Astrocyte of the cerebellum (primary cell): ENCODE results near the gene CHST3.

Experiments used
- DNase-seq: peaks from one replicate; pipeline ENCODE4 v3.0.0-alpha.2; 2011; ENCODE audit warnings: low read depth
- H3K4me3 ChIP-seq: 2 replicates; pipeline ENCODE4 v1.5.1; 2011; ENCODE audit warnings: mild to moderate bottlenecking, low read depth, low read length, moderate library complexity
- in situ Hi-C: cut with HindIII; loops from 2 replicates; pipeline ENCODE4 v1.10.0; 2017; ENCODE audit warnings: low sequenced_read_pairs
- TF ChIP-seq, protein P1 (sequence below): IDR thresholded peaks from 2 replicates; pipeline ENCODE4 v1.5.1; 2012; ENCODE audit warnings: low read length, low read depth, moderate library complexity, mild to moderate bottlenecking; ENCODE audit errors: missing control alignments

Gene CHST3

DNA sequence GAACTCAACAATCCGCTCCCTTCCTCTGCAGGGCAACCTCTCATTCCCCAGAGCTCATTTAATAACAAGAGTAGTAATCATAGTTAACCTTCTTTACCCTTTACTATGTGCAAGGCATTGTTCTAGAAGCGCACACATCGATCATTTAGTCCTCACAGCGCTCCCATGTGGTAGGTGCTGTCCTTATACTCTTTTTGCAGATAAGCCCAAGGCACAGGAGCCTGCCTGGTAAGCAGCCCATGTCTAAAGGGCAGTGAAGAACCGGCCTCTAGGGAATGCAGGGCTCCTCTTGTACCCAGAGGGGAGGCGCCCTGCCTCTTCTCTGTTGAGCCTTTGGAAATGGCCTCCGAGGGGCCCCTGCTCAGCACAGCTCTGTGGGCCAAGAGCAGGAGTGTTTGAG is 14.3 kb downstream of the CHST3 start:
- TF ChIP-seq, protein P1, sequence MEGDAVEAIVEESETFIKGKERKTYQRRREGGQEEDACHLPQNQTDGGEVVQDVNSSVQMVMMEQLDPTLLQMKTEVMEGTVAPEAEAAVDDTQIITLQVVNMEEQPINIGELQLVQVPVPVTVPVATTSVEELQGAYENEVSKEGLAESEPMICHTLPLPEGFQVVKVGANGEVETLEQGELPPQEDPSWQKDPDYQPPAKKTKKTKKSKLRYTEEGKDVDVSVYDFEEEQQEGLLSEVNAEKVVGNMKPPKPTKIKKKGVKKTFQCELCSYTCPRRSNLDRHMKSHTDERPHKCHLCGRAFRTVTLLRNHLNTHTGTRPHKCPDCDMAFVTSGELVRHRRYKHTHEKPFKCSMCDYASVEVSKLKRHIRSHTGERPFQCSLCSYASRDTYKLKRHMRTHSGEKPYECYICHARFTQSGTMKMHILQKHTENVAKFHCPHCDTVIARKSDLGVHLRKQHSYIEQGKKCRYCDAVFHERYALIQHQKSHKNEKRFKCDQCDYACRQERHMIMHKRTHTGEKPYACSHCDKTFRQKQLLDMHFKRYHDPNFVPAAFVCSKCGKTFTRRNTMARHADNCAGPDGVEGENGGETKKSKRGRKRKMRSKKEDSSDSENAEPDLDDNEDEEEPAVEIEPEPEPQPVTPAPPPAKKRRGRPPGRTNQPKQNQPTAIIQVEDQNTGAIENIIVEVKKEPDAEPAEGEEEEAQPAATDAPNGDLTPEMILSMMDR, result peak; percentile 13
- no peak for DNase-seq
- no peak overlapping the region for H3K4me3 ChIP-seq

DNA sequence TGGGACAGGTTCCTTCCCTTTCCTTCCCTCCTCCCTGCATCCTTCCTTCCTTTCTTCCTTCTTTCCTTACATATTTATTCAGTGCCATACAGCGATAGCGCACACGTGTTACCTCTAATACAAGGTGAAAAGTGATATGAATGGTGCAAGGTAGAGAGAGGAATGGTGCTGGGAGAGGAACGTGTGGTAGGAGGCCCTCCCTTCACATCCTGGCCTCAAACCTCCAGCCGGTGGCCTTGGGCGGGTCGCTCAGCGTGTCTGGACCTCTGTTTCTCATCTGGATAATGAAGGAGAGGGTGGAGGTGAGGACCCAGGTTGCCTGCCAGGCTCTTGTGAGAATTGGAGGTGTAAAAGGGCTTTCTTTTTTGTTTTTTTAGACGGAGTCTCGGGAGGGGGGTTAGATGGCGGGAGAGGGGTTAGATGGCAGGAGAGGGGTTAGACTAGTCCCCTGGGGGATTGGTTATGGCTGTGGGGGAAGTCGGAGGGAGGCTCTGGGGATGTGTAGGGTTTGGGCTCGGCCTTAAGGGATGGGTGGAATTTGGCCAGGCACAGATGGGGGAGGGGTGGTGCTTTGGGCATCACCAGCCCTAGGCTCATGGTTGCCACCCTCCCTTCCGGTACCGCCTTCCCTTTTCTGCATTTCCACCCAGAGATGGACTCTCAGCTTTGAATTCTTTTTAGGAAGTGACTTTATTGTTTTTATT is 14.9 kb downstream of the CHST3 start:
- TF ChIP-seq, protein P1, result no peak

More for the DNA sequence above, 14.3 kb downstream of the CHST3 start:
- in situ Hi-C loops, result no loop called here

DNA sequence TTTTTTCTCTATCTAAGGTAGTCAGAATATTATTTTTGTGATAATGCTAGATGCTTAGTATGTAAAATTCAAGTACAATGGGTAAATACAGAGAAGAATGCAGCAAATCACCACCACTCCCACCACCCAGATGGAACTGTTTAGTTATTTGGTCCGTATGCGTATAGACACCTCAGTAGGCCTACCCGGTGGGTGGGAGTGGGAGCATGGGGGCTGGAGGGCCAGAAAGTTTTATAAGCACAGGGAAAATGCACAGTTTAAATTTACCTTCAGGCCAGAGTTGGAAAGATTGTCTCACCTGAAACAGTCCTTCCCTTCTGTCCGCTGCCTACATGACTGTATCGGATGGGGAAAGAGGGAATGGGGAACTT is 15.5 kb downstream of the CHST3 start:
- TF ChIP-seq, protein P1, result no peak
- in situ Hi-C loops, result no loop called here
- no peak for DNase-seq
- H3K4me3 ChIP-seq, result no peak overlapping the region

More for the DNA sequence above, 14.9 kb downstream of the CHST3 start:
- in situ Hi-C loops, result no loop called here
- no peak overlapping the region for H3K4me3 ChIP-seq
- DNase-seq, result no peak

DNA sequence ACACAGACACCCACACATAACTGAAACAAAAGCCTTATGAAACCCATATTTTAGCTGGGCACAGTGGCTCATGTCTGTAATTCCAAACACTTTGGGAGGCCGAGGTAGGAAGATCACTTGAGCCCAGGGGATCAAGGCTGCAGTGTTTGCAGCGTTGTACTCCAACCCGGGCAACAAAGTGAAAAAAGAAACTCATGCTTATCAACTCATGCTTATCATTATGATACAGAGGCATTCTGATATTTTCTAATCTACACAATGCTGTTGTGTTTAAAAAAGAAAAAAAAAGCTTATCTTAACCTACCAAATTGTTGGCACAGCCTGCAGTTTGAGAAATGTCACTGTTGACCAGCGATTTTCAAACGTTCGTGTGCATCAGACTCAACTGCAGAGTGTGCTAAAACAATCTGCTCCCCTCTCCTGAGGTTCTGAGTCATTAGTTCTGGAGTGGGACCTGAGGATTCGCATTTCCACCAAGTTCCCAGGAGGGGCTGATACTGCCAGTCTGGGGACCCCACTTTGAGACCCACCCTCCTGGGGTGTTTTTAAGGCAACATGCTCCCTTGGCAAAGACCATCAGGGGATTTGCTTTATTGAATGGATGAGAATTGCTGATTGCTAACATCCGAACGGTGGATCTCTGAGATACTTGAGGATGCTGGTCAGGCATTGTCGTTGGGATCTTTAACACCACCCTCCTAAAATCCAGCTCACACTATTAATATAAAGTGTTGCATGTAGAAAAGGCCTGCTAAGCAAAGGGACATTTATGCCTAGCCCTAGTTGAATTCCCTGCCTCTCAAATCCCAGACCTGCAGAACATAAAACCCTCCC is 16.2 kb downstream of the CHST3 start:
- TF ChIP-seq, protein P1, result no peak
- no peak overlapping the region for H3K4me3 ChIP-seq
- in situ Hi-C loops, result no loop called here
- DNase-seq, result no peak

DNA sequence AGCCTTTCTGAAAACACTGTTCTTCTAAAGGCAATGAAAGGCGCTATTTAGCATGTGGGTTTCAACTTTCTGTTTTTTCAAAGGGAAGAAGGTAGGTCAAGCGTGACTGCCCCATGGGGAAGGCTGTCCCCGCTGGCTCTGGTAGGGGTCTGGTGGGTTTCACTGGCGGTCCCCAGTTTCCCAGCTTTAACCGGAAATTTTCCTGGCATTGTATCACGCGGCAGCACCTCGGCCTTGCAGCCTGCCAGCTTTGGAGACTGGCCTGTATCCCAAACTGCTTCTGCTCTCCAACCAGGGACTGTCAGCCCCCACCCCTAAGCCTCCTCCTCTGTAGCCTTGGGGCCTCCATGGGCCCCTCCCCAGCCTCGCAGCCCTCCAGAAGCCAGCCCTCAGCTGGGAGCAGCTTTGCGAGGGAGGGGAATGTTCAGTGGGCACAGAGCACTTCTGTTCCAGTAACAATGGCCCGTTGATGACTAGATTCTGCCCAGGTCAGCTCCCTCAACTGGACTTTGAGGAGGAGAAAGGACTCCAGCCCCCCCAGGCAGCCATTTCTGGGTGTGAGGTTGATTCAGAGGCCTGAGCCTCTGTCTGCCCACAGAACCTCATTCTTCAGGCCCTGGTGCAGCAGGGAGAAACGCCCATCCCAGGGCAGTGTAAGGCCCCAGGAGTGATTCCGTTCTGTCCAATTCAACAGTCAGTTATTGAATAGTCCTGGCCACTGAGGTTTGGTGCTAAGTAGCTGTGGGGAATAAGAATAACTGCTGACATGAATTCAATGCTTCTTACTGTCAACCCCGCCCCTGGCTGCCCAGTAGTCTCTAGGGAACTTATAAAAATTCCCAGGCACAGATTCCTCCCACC is 17.1 kb downstream of the CHST3 start:
- no peak overlapping the region for H3K4me3 ChIP-seq
- in situ Hi-C loops, result no loop called here
- DNase-seq, result no peak
- TF ChIP-seq, protein P1, result no peak

DNA sequence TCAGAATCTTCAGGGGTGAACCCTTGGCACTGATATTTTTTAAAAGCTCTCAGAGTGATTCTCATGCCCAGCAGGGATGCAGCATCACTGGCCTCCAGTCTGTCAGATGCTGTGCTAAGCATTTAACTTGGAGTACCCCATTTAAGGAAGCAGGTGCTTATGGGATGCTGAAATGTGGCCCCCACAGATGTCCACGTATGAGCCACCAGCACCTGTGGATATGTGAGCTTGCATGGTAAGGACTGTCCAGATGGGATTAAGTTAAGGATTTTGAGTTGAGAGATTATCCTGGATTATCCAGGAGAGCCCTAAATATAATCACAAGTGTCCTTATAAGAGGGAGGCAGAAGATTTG is 17.7 kb downstream of the CHST3 start:
- H3K4me3 ChIP-seq, result no peak overlapping the region
- TF ChIP-seq, protein P1, result no peak
- no peak for DNase-seq
- in situ Hi-C loops, result no loop called here
